ENCODE measurements around the gene CARD11.
"Not testable (repeated sequence)": the region's sequence is repeated elsewhere in the genome, so short reads cannot be mapped to it uniquely, and the experiment has no call there.

Gene CARD11

DNA sequence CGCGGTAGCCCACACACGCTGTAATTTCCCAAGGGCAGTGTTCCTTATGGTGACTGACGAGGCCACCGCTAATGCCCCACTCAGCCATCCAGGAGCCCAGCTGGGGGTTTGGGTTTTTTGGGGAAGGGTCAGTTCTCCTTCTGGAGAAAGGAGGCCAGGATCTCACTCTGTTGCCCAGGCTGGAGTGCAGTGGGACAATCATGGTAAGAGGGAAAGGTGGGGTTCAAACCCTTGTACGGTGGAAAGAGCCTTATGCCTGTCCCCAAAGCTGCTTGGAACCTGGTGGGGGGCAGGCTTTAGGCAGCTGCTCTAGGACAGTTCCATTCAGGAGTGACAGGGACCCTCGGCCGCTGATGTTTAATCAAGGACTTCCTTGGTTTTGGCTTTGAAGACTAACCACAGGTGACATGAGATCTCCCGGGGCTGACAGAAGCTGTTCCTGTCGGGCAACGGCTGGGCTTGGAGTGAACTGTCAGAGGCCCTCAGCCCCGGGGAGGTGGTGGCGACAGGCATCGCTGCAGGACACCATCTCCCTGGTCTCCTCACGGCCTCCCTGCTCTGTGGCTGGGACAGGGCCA lies 84.5 kb downstream of the CARD11 start:
- DNase-seq: no peak

DNA sequence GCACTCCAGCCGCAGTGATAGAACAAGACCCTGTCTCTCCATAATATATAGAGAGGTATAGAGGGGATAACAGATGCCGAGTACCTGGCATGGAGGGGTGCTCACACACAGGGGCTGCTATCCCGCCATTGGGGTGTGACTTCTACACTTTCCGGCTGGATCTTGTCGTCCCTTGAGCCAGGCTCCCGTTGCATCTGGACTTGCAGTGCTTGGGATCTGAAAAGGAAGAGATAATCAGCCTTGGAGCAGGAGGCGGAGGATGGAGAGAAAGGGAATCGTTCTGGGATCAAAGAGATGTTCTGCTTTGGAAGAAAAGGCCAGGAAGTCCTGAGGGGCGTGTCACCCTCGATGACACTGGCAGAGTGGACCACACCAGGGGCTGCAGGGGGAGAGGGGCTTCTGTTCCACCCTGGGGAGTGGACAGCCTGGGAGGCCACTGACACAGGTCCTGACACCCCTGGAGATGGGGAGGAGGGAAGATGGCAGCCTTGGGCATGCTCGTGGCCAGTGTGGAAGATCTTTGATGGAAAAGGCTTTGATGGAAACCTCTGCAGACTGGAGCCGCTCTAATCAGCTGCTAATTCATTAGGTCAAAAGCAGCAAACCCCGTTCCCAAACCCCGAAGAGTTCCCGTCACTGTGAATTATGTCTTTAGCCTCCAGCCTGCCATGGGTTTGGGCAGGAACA lies 85.1 kb downstream of the CARD11 start:
- DNase-seq: no peak

DNA sequence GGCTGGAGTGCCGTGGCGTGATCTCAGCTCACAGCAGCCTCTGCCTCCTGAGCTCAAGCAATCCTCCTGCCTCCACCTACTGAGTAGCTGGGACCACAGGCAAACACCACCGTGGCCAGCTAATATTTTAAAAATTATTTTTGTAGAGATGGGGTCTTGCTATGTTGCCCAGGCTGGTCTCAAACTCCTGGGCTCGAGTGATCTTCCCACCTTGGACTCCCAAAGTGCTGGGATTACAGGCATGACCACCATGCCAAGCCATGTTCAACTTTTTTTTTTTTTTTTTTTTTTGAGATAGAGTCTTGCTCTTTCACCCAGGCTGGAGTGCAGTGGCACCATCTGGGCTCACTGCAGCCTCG lies 86.3 kb downstream of the CARD11 start:
- DNase-seq: not testable (repeated sequence)

DNA sequence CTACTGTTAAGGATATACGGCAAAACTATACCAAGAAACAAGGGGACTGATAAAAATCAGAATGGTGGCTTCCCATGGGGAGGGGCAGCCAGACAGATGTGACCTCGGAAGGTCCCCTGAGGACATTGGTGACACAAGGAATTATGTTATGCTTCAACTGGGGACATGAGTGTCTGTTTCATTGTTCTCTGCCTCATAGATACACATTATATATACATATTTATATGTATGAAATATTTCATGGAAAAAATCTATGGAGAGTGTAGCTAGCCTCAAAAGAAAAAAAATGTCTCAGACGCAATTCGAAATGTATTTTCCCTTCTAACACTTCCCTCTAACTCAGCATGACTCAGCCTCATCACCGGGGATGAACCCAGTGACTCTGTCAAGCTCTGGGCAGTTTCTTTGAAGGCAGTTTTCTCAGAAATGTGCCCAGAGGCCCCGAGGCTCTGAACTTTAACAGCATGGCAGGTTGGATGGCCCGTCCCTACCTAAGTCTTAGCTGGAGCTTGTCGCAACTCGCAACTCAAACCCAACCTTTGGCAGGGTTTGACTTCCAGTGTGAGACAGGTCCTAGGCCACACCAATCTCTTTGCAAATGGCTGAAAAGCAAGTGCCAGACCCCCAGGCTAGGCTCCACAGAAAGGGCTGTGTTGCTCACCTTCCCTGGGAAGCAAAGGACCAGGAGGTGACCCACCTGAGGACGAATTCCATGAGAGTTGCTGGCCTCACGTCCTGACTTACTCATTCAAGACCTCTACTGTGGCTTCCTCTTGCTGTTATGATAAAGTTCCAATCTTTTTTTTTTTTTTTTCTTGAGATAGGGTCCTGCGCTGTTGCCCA lies 86.9 kb downstream of the CARD11 start:
- DNase-seq: no peak

DNA sequence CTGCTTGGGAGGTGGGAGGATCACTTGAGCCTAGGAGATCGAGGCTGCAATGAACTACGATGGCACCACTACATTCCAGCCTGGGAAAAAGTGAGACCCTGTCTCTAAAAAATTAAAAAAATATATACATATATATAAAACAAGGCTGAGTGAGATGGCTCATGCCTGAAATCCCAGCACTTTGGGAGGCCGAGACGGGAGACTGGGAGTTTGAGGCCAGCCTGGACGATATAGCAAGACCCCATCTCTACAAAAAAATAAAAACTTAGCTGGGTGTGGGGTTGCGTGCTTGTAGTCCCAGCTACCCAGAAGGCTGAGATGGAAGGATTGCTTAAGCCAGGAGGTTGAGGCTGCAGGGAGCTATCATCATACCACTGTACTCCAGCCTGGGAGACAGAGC lies 87.6 kb downstream of the CARD11 start:
- DNase-seq: no peak

DNA sequence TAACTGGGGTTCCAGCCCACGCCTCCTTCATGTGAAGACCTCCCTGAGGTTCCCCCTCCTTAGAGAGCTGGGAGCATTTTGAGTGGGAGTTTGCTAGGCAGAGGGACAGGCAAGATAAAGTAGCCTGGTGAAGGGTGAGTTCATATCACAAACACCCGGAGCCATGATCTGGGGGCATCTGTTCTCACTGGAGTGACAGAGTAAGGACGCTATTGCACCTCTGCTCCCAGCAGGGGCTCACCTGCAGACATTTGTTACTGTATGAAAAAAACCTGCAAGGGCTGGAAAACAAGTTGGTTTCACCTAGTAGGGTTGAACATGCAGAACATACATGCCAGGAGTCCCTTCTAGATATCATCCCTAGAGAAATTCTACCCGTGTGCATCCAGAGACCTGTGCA lies 88.4 kb downstream of the CARD11 start:
- DNase-seq: no peak

DNA sequence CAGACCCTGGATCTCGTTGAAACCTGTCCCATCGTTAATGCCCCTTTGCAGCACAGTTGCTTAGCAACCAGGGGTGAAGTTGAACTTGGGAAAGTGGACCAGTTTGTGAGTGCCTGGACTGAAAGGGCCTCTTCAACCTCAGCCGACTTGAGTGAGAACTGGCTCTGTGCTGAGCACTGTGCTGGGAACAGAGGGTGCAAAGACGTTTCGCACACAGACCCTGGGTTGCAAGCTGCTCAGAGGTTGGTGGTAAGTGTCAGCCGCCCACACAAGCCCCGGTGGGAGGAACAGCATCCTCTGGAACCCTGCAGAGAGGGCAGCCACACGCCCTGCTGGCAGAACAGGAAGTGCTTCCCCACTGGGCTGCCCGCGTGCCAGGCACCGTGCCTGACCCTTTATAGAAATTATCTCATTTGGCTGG lies 89.2 kb downstream of the CARD11 start:
- no peak for DNase-seq

DNA sequence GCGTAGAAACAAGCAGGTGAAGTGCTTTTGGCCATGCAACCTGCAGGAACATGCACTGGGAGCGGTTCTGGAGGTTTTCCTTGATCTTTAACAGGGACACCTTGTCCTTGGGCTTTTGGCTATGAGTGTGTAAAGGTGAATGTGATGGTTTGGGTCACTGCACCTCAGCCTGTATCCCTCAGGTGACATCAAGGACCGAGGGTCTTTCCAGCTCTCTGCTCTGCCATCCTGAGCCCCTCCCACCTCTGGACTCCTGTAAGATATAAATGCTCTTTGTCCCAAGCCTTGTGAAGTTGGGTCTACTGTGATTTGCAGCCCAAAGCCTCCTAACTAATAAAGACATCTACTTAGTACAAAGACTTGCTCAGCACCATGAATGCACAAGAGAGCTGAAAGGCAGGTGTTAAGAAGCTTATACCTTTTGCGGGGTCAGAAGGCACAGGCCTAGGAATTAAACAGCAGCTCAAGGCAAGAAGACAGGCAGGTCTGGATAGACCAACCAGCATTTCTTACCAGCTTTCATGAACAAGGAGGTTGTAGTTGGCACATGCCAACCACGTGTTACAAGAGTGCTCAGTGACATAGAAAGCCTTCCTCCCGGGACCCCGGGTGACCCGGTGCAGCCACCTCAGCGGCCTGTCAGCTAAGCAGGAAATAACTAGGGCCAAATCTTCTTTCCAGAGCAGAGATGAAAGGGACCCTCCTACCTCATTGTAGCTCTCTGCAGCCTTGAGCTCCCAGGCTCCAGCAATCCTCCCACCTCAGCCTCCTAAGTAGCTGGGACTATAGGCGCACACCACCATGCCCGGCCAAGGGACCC lies 89.9 kb downstream of the CARD11 start:
- DNase-seq: no peak

DNA sequence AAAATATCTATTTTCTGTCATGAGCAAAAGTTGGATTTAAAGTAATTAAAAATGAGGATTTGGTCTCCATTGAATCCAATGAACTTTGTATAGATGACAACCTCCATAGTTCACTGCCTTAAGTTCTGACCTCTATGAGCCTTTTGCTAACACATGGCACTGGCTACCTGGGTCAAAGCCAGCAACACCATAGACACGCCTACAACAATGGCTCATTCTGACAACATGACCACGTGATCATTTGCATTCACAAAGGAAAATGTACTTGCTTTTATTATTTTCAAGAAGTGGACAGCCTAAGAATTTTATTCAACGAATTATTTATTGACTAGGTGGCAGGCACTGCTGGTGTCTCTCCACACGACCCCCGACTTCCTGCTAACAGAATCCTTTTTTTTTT lies 90.6 kb downstream of the CARD11 start:
- no peak for DNase-seq

DNA sequence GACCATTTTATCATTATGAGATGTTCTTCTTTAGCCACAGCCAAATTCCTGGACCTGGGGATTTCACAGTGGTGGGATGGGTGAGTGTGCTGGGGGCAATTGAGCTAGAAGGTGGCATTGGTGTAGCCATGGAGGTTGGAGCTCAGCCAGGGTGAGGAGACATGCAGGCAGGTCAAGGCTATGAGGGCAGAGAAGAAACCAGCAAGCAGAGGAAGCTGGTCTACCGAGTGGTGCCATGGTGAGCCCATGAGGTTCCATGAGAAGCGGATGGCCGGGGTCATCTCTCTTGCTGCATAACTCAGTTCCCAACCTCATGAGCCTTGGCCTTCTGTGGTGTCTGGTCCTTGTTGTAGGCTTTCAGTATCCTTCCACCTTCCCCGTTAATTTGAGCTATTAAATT lies 91.4 kb downstream of the CARD11 start:
- no peak for DNase-seq

DNA sequence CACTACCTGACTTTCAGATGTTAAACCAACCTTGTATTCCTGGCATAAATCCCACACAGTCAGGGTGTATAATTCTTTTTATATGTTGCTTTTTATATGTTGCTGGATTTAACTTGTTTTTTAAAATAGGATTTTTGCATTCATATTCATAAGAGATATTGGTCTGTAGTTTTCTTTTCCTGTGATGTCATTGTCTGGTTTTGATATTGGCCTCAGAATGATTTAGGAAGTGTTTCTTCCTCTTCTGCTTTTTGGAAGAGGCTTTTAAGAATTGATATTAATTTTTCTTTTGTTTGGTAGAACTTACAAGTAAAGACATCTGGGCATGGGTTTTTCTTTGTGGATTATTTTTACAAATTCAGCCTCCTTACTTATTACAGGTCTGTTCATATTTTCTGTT lies 93.1 kb downstream of the CARD11 start:
- DNase-seq: no peak

DNA sequence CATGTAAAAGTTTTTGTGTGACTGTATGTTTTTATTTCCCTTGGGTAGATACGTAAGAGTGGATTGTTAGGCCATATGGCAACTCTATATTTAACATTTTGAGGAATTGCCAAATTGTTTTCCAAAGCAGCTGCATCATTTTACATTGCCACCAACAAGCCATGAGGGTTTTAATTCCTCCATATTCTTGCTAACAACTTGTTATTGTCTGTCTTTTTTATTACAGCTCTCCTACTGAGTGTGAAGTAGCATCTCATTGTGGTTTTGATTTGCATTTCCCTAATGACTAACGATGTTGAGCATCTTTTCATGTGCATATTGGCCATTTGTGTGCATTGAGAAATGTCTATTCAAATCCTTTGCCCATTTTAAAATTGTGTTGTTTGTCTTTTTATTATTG lies 94.9 kb downstream of the CARD11 start:
- DNase-seq: no peak

DNA sequence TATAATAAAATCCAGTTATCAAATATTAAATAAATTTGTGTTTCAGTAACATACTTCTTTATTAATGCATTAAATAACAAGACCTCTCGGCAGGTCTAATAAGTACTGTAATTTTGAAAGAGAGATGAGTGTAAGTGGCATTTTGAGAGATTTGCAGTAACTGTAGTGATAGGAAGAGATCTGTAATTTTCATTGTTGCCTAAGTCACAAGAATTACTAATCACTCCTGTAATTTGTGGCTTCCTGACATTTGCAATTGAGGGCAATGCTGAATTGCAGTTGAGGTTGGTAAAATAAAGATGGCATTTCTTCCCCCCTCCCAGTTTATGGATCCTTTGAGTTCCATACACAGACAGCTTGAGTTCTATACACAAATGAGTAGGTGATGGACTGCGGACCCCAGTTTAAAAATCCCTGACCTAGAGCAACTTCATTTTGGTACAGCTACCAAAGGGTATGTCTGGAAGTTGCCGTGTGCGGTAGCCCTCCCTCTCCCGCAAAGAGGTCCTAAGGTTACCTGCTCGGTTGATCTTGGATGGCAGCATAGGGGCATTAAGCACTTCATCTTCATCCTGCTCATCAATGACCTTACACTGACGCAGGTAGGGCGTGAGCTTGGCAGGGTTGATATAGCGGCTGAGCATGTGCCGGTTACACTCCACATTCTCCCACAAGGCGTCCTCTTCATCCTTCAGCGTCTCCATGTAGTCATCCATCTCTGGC lies 96.4 kb downstream of the CARD11 start:
- no peak for DNase-seq

DNA sequence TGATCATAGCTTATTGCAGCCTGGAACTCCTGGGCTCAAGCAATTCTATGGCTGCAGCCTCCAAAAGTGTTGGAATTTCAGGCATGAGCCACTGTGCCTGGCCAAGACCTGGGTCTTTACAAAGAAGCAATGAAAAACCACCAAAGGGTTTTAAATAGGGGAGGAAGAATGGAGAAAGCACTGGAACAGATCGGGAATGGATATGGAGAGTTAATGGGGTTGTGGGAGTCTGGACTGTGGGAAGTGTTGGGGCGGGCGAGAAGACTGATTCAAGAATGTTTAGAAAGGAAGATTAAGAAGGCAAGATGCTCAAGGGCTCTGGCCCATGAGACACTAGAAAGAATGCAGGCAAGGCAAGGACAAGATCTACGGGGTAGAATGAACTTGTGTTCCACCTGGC lies 98.5 kb downstream of the CARD11 start:
- no peak for DNase-seq

DNA sequence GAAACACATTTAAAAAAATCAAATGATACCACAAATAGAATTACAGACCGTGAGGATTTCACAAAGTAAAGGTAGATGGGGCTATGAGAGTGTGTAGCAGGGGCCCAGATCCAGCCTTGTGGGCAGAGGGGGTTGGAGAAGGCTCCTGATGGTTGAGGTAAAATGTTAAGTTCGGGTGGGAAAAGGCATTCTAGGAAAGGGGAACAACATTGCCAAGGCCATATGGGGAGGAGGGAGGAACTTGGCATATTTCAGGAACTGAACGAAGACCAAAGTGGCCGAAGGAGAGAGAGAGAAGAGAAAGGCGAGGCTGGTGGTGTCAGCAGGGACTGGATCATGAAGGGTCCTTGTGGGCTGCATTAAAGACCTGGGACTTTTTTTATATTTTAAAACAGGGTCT lies 98.9 kb downstream of the CARD11 start:
- DNase-seq: no peak

DNA sequence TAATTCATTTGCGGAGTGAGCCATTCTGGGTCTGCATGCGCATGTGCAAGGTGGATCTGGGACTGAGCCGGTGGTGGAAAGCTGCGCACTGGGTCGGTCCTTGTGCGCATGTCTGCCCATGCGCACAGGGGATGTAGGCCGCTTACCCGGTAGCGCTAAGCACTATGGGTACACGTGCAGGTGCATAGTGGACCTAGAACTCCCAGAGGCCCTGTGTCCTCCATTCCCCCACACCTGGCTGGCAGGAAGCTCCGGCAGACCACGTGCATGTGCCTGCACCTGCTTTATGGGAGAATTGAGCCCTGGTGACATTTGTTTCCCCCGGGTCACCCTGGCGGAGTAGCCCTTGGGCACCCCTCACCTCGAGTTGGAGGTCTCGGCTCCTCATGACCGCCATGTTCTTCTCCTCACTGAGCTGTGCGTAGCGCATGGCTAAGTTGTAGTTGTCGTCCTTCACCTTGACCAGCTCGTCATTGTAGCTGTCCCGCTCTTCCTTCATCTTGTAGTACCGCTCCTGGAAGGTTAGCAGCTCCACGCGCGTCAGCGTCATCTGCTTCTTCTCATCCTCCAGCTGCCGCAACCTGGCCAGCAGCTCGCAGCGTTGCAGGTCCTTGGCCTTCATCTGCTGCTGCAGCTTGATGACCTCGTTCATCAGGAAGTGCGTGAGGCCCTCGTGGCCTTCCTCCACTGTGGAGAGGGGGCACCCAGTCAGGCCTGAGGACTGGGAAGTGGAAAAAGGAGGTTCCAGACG lies 99.6 kb downstream of the CARD11 start:
- DNase-seq: no peak

DNA sequence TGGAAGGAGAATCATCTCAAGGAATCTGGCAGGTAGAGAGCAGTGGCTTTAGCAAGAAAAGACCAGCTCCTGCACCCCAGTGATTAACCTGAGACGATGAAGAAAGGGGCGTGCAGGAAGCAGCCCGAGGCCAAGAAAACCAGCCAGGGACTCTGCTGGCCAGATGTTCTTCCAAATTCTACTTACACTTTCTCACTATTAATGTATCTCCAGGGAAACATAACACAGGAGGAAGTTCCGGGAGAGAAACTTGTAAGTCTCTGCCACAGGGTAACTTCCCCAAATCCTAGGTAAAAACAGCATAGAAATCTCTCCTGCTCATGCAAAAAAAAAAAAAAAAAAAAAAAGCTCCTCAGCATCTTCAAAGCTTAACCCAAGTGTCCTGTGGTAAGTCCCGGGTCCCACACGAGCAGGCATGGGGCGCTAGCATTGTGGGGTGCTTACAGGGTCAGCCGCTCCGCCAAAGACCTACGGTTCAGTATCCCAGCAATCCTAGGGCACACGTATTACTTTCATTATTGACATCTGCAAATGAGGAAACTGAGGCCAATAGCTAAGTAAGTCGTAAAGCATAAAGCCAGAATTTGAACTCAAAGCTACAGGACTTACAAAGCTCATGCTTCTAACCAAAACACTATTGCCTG lies 102.3 kb downstream of the CARD11 start:
- no peak for DNase-seq

DNA sequence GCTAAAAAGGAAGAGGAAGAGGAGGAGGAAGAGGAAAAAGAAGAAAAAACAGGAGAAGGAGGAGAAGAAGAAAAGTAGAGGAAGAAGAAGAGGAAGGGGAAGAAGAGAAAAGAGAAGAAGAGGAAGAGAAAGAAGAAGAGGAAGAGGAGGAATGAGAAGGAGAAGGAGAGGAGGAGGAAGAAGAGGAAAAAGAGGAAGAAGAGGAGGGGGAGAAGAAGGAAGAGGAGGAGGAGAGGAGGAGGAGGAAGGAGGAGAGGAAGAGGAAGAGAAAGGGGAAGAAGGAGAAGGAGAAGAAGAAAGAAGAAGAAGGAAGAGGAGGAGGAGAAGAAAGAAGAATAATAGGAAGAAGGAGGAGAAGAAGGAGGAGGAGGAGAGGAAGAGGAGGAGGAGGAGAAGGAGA lies 103.2 kb downstream of the CARD11 start:
- no peak for DNase-seq

DNA sequence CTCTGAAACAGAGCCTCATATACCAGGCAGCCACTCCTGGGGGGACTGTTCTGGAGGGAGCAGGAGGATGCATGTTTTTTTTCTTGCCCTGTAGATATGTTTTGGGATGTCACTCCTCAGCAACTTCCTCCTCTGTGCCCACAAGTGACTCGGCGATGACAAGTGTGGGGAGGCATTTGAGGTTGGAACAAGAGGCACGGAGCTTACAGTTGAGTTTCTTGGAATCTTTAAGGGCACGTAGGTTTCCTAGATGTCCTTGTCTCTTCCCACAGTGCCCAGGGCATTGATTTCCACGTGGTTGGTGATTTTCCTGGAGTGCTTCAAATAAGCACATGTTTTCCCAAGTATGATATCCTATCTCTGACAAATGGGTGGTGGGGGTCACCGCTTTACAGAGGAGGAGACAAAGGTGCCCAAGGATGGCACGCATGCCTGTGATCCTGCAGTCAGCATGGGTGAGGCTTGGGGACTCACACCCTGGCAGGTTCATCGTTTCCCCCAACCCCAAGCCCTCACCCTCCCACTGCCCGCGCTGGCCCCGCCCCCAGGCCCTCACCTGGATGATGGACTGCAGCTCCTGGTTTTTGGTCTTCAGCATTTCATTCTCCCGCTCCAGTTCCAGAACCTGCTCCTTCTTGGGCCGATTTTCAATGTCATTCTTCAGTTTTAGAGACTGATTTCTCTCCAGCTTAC lies 104.3 kb downstream of the CARD11 start:
- no peak for DNase-seq

DNA sequence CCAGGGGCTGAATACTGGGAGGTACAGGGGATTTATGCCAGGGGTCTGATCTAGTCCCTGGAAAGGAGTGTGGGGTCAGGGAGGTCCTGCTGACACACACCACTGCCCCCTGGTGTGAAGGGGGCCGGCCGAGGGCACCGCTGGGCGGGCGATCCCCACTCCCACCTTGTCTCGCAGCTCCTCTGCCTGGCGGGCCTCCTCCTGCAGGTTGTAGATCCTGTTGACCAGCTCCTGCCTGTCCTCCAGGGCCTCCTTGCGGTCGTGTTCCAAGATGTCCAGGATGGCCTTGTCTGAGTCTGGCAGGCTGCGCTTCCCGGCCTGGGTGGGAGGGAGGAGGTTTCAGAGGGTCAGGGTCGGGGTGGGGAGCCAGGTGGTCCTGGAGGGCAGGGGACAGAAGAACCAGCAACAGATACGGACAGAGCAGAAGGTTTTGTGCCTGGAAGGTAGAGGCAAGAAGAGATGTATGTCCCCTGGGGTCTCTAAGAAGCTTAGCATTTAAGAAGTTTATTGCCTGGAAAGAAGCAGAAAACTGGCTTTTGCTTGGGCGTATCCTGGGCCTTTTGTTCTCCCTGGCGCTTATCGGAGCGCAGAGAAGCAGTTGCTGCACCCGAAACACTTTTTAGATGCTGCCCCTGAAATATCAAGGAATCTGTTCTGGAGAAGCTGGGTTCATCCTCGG lies 105.0 kb downstream of the CARD11 start:
- no peak for DNase-seq

Measured in NCI-H1436 treated with DMSO at 0.1 percent for 48 hours (cell line).